ENCODE data around the gene NCKIPSD. TPM values are rescaled to one million over a fixed set of nuclear protein-coding genes. Genes with fewer than 3 reads are reported as not detected.
A peak's percentile ranks its signal among the peaks of the same experiment; 100 is the strongest.

The NCKIPSD gene
- total RNA-seq, 2 donors from 2014 or later: 16.6 to 22.1 TPM

DNA sequence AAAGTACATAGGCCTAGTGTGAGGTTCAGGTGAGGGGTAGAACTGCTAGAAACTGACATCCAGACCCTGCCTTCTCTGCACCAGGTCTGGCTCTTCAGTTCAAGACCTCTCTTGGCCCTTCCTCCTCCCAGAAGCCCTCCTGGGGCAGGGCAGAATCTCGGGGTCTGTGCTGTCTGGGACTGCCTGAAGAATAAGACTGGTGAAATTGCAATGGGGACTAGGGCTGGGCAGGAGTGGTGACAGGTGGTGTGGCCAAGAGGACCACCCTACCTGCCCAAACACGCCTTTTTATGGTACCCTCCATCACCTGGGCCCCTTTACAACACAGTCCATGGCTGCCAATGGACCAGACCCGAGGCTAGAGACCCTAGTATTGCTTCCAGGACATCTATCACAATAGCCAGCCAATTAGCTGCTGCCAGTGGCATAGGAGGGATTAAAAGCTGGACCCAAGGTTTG, 1.5 kb upstream of the NCKIPSD start:
- 68 to 75% methylated on average over 2 to 3 of the region's 3 CpGs for WGBS, 2 donors
- H3K27me3 ChIP-seq: no peaks in the 10 kb centered on the region
- H3K27ac ChIP-seq: no peak overlapping the region
- peaks cover 21% of the 10 kb centered on the region for H3K4me1 ChIP-seq
- peaks cover 4 to 25% of the 10 kb centered on the region in 2 donors for H3K36me3 ChIP-seq (replicated peaks in 1 of 2; ENCODE audit: insufficient read depth in 1 of 2, low read depth in 2 of 2)
- no peaks in the 10 kb centered on the region for H3K9me3 ChIP-seq
- TF ChIP-seq POLR2A (IDR thresholded peaks at IDR 0.05): no peak
- TF ChIP-seq, protein P1, sequence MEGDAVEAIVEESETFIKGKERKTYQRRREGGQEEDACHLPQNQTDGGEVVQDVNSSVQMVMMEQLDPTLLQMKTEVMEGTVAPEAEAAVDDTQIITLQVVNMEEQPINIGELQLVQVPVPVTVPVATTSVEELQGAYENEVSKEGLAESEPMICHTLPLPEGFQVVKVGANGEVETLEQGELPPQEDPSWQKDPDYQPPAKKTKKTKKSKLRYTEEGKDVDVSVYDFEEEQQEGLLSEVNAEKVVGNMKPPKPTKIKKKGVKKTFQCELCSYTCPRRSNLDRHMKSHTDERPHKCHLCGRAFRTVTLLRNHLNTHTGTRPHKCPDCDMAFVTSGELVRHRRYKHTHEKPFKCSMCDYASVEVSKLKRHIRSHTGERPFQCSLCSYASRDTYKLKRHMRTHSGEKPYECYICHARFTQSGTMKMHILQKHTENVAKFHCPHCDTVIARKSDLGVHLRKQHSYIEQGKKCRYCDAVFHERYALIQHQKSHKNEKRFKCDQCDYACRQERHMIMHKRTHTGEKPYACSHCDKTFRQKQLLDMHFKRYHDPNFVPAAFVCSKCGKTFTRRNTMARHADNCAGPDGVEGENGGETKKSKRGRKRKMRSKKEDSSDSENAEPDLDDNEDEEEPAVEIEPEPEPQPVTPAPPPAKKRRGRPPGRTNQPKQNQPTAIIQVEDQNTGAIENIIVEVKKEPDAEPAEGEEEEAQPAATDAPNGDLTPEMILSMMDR (IDR thresholded peaks at IDR 0.05): no peak
- ATAC-seq (no peak), DNase-seq (no peak)
- no peak overlapping the region for H3K4me3 ChIP-seq
- intact Hi-C loops (cut with DNase I): no loop called here

GRCh38 chr3:48686538-48687219, 964 bp upstream of the NCKIPSD start:
- Histone ChIP-seq H3K4me1 (peaks cover 21% of the 10 kb centered on the region), H3K4me3 (no peak overlapping the region), H3K27me3 (no peaks in the 10 kb centered on the region), H3K9me3 (no peaks in the 10 kb centered on the region), H3K27ac (no peak overlapping the region), H3K36me3 (replicated peaks in 1 of 2; ENCODE audit: insufficient read depth in 1 of 2, low read depth in 2 of 2) (peaks cover 0 to 21% of the 10 kb centered on the region in 2 donors)
- TF ChIP-seq, protein P1 (IDR thresholded peaks at IDR 0.05): no peak
- no peak for TF ChIP-seq POLR2A (IDR thresholded peaks at IDR 0.05)
- WGBS, 2 donors: 55 to 65% methylated on average over 10 of the region's 10 CpGs
- ATAC-seq: no peak
- no peak for DNase-seq
- intact Hi-C loops (cut with DNase I): no loop called here

DNA sequence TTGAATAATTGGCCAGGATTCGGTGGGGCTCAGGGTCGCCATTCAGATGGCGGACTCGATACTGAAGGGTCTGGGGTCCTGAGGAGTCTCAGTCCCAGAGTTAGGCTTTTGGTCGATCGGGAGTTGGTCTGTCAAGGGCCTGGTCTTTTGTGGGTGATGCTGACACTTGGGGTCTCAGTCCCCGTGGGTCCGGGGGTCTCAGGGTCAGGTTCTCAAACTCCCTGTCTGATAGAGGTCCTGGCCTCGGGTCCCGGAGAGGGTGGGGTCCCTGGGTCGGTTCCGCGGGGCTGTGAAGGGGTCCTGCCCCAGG, 467 bp downstream of the NCKIPSD start:
- H3K36me3 ChIP-seq (replicated peaks in 1 of 2; ENCODE audit: insufficient read depth in 1 of 2, low read depth in 2 of 2): peaks cover 0 to 19% of the 10 kb centered on the region in 2 donors
- intact Hi-C loops (cut with DNase I): no loop called here

GRCh38 chr3:48684480-48685143, 1.1 kb downstream of the NCKIPSD start:
- peaks cover 0 to 18% of the 10 kb centered on the region in 2 donors for H3K36me3 ChIP-seq (replicated peaks in 1 of 2; ENCODE audit: insufficient read depth in 1 of 2, low read depth in 2 of 2)
- ATAC-seq: no peak
- DNase-seq: peak in 2 of 4 donors; percentile 30 to 49
- WGBS, 2 donors: 38 to 63% methylated on average over 6 to 7 of the region's 7 CpGs
- no peak overlapping the region for H3K4me3 ChIP-seq
- no peaks in the 10 kb centered on the region for H3K27me3 ChIP-seq
- intact Hi-C loops (cut with DNase I): no loop called here
- H3K9me3 ChIP-seq: no peaks in the 10 kb centered on the region
- no peak for TF ChIP-seq POLR2A (IDR thresholded peaks at IDR 0.05)
- TF ChIP-seq, protein P1 (IDR thresholded peaks at IDR 0.05): no peak
- H3K4me1 ChIP-seq: peaks cover 21% of the 10 kb centered on the region
- peak overlapping the region in 1 of 4 donors; percentile 14 for H3K27ac ChIP-seq

More for the DNA sequence above, 467 bp downstream of the NCKIPSD start:
- Histone ChIP-seq H3K27ac (peak overlapping the region; percentile 70 to 91 (median 90)), H3K9me3 (no peaks in the 10 kb centered on the region), H3K4me1 (peaks cover 21% of the 10 kb centered on the region), H3K27me3 (no peaks in the 10 kb centered on the region), H3K4me3 (peak overlapping the region; percentile 72 to 78)
- WGBS, 2 donors: 6 to 10% methylated on average over 8 to 13 of the region's 13 CpGs
- no peak for TF ChIP-seq POLR2A (IDR thresholded peaks at IDR 0.05)
- TF ChIP-seq, protein P1 (IDR thresholded peaks at IDR 0.05): no peak
- no peak for DNase-seq
- no peak for ATAC-seq
